Posterior vena cava (tissue), 2 donors: ENCODE measurements around the gene CLDN14. TPM values are rescaled to one million over a fixed set of nuclear protein-coding genes. Genes with fewer than 3 reads are reported as not detected.

ENCODE experiments used
- DNase-seq: peaks from one replicate; pipeline ENCODE4 v3.0.0-alpha.2; 2020; ENCODE audit warnings: low spot score
- intact Hi-C, 2 donors: fragments of 100-400 bp; cut with DNase I; formaldehyde crosslinking; loops; one replicate each; pipeline versions ENCODE4 v1.14.1 to v1.14.2; 2022 to 2023
- total RNA-seq, 2 donors: library from RNA; stranded (reverse); fragmentation: NEBNext Ultra II Directional; extraction: Animal tissue kit (Norgen Biotek cat#: 25700); gene quantifications; one replicate each; pipeline ENCODE4 v1.2.1, GENCODE V29; 2021
- donor health status: DM: yes; HTN: yes; CAD: no.
- donor health status: DM: yes; HTN: yes; CAD: no.

The CLDN14 gene
- total RNA-seq, 2 donors from 2014 or later = 0.14 TPM; not detected in 1

- intact Hi-C loops = no loop called here
- DNase-seq = peak; percentile 48
Measured at GRCh38 chr21:36454093-36454531, 25.8 kb downstream of the CLDN14 start.

- intact Hi-C loops = no loop called here
- DNase-seq = no peak
Measured at GRCh38 chr21:36452281-36452825, 27.6 kb downstream of the CLDN14 start.

- DNase-seq = peak; percentile 11
- intact Hi-C loops = no loop called here
Measured at GRCh38 chr21:36451506-36451905, 28.4 kb downstream of the CLDN14 start.

GRCh38 chr21:36450511-36450910 lies 29.4 kb downstream of the CLDN14 start:
- intact Hi-C loops = no loop called here
- DNase-seq = no peak

GRCh38 chr21:36446301-36446700 lies 33.6 kb downstream of the CLDN14 start:
- no peak for DNase-seq
- intact Hi-C loops = no loop called here

- DNase-seq = no peak
- intact Hi-C loops = no loop called here
Measured at GRCh38 chr21:36441715-36442114, 38.2 kb downstream of the CLDN14 start.

- DNase-seq = no peak
- intact Hi-C loops = no loop called here
Measured at GRCh38 chr21:36437745-36438128, 42.2 kb downstream of the CLDN14 start.

GRCh38 chr21:36436829-36437744 lies 42.8 kb downstream of the CLDN14 start:
- intact Hi-C loops = no loop called here

GRCh38 chr21:36434144-36434543 lies 45.8 kb downstream of the CLDN14 start:
- DNase-seq = no peak
- intact Hi-C loops = no loop called here

More at GRCh38 chr21:36436829-36437744, 42.8 kb downstream of the CLDN14 start:
- DNase-seq = no peak

- intact Hi-C loops = no loop called here
- DNase-seq = no peak
Measured at GRCh38 chr21:36433059-36433709, 46.7 kb downstream of the CLDN14 start.

GRCh38 chr21:36431252-36431651 lies 48.7 kb downstream of the CLDN14 start:
- DNase-seq = no peak
- intact Hi-C loops = no loop called here

- intact Hi-C loops = no loop called here
- no peak for DNase-seq
Measured at GRCh38 chr21:36430841-36431240, 49.1 kb downstream of the CLDN14 start.

GRCh38 chr21:36429947-36430546 lies 49.9 kb downstream of the CLDN14 start:
- peak; percentile 95 for DNase-seq
- intact Hi-C loops = loop anchor here in 1 of 2 donors (10.0 kb wide), 1 partner anchor 495 kb away; no protein-coding TSS in a partner anchor

- intact Hi-C loops = loop anchor here in 1 of 2 donors (10.0 kb wide), 1 partner anchor 496 kb away; no protein-coding TSS in a partner anchor
- no peak for DNase-seq
Measured at GRCh38 chr21:36428761-36429432, 51.0 kb downstream of the CLDN14 start.

- DNase-seq = peak; percentile 12
- intact Hi-C loops = loop anchor here in 1 of 2 donors (10.0 kb wide), 1 partner anchor 497 kb away; no protein-coding TSS in a partner anchor
Measured at GRCh38 chr21:36427502-36427901, 52.4 kb downstream of the CLDN14 start.

- DNase-seq = peak; percentile 74
- intact Hi-C loops = loop anchor here (1.0 to 10.0 kb wide), 2 partner anchors 23 to 500 kb away; no protein-coding TSS in a partner anchor
Measured at GRCh38 chr21:36425286-36425685, 54.6 kb downstream of the CLDN14 start.

- peak; percentile 51 for DNase-seq
- intact Hi-C loops = loop anchor here in 1 of 2 donors (10.0 kb wide), 1 partner anchor 500 kb away; no protein-coding TSS in a partner anchor
Measured at GRCh38 chr21:36424592-36424991, 55.3 kb downstream of the CLDN14 start.

GRCh38 chr21:36423771-36424433 lies 56.0 kb downstream of the CLDN14 start:
- peak; percentile 38 for DNase-seq
- intact Hi-C loops = loop anchor here in 1 of 2 donors (10.0 kb wide), 1 partner anchor 501 kb away; no protein-coding TSS in a partner anchor
